K562 (cell line): ENCODE data around the gene CENPX. TPM values are rescaled to one million over a fixed set of nuclear protein-coding genes. Genes with fewer than 3 reads are reported as not detected.

Experiments used
- ATAC-seq: fragments of 200-7000 bp; cut with Tn5 transposase; 3 replicates; pipeline ENCODE4 v1.9.1; 2020; ENCODE audit warnings: moderate library complexity
- BruUV-seq: library from RNA; stranded (reverse); fragments of 400-500 nt; replicated peaks from 2 replicates; lab custom pipeline; 2021; lab: Mats Ljungman, UMichigan
- CTCF ChIA-PET: fragments of 300-600 bp; formaldehyde crosslinking; extraction: SDS; loops from one replicate; lab custom pipeline; 2021; ENCODE audit warnings: low intra/inter-chr PET ratio; lab: Yijun Ruan, JAX
- POLR2A ChIA-PET: fragments of 300-600, 350-650 bp; sonication (Branson Sonifier 250); formaldehyde crosslinking; extraction: SDS; loops from one replicate; lab custom pipeline; 2021; ENCODE audit warnings: antibody characterized with exemption, inconsistent platforms; lab: Yijun Ruan, JAX
- DNase-seq, 4 experiments: peaks; one replicate each; pipeline versions ENCODE4 v3.0.0 to v3.0.0-alpha.2; 2011 to 2018; ENCODE audit warnings: low spot score in 3 of 4, mixed read lengths in 3 of 4; ENCODE audit errors: extremely low read depth in 1 of 4
- FAIRE-seq: peaks from 2 replicates; lab custom pipeline; 2011; peaks lifted over from hg19 to GRCh38; lab: Jason Lieb, UNC
- H2AFZ ChIP-seq: 2 replicates; pipeline ENCODE4 v1.6.0; 2011; ENCODE audit warnings: low read depth, low read length, control low read depth, inconsistent platforms
- H3K27ac ChIP-seq: fragments of 200-600 bp; 3 replicates; pipeline ENCODE4 v1.8.0; 2011; ENCODE audit warnings: low read depth, mild to moderate bottlenecking, control low read depth, inconsistent platforms, low read length, moderate library complexity, mixed read lengths; ENCODE audit errors: extremely low read depth
- H3K27me3 ChIP-seq, 2 experiments: fragments of 300-600 bp in 1 of 2; 2 replicates in 1 of 2; 3 replicates in 1 of 2; pipeline versions ENCODE4 v1.6.0 to v1.8.0; 2011; ENCODE audit warnings: inconsistent platforms in 2 of 2, low read length in 2 of 2, mild to moderate bottlenecking in 1 of 2, mixed read lengths in 1 of 2, moderate library complexity in 1 of 2; ENCODE audit not compliant: control insufficient read depth in 2 of 2, insufficient read depth in 2 of 2
- H3K36me3 ChIP-seq: fragments of 300-600 bp; 3 replicates; pipeline ENCODE4 v1.8.0; 2011; ENCODE audit warnings: mild to moderate bottlenecking, low read length, inconsistent platforms; ENCODE audit not compliant: control insufficient read depth, insufficient read depth
- H3K4me1 ChIP-seq, 2 experiments: fragments of 200-600 bp in 1 of 2; replicated peaks in 1 of 2; 2 replicates in 1 of 2; 3 replicates in 1 of 2; pipeline versions ENCODE4 v1.5.1 to v1.8.0; 2011; ENCODE audit warnings: inconsistent platforms in 2 of 2, low read length in 2 of 2, mild to moderate bottlenecking in 1 of 2, mixed read lengths in 1 of 2, moderate library complexity in 1 of 2; ENCODE audit not compliant: control insufficient read depth in 2 of 2, insufficient read depth in 2 of 2
- H3K4me2 ChIP-seq: 2 replicates; pipeline ENCODE4 v1.6.1; 2011; ENCODE audit warnings: low read length, control low read depth, inconsistent platforms, mixed read lengths; ENCODE audit not compliant: insufficient read depth
- H3K4me3 ChIP-seq: fragments of 200-600 bp; sonication (generic), shearing (Covaris generic); 2 replicates; pipeline ENCODE4 v1.5.1; 2016; ENCODE audit warnings: control low read depth, inconsistent platforms
- H3K79me2 ChIP-seq: fragments of 200-600 bp; 3 replicates; pipeline ENCODE4 v1.8.0; 2011; ENCODE audit warnings: low read length, inconsistent platforms; ENCODE audit not compliant: control insufficient read depth, insufficient read depth
- H3K9ac ChIP-seq, 2 experiments: 2 replicates each; pipeline versions ENCODE4 v1.6.0 to v1.6.1; 2011; ENCODE audit warnings: low read depth in 2 of 2, low read length in 2 of 2, control low read depth in 1 of 2, inconsistent platforms in 1 of 2, mild to moderate bottlenecking in 1 of 2, mixed read lengths in 1 of 2; ENCODE audit not compliant: insufficient read depth in 1 of 2
- H3K9me1 ChIP-seq: one replicate; pipeline ENCODE4 v1.6.0; 2011; ENCODE audit warnings: inconsistent platforms, mild to moderate bottlenecking, low read length, moderate library complexity; ENCODE audit not compliant: control insufficient read depth, insufficient read depth
- H3K9me3 ChIP-seq: replicated peaks from 2 replicates; pipeline ENCODE4 v1.5.1; 2011; ENCODE audit warnings: low read depth, low read length, inconsistent platforms; ENCODE audit not compliant: control insufficient read depth, insufficient read depth
- H4K20me1 ChIP-seq: replicated peaks from 2 replicates; pipeline ENCODE4 v1.6.1; 2011; ENCODE audit warnings: low read length, inconsistent platforms, mixed read lengths; ENCODE audit not compliant: control insufficient read depth, insufficient read depth
- COPS2 ChIP-seq: fragments of 450-650 bp; conservative IDR thresholded peaks from 2 replicates; pipeline ENCODE4 v1.6.1; 2016; ENCODE audit warnings: mild to moderate bottlenecking, moderate library complexity
- ETS2 ChIP-seq: IDR thresholded peaks from 2 replicates; pipeline ENCODE4 v1.6.1; 2016; ENCODE audit warnings: borderline replicate concordance, missing genetic modification characterization, mild to moderate bottlenecking, moderate library complexity, missing compliant biosample characterization; ENCODE audit not compliant: poor library complexity, severe bottlenecking
- FOXP4 ChIP-seq: sonication (generic); formaldehyde crosslinking; IDR thresholded peaks from 2 replicates; pipeline ENCODE4 v1.8.0; 2022; ENCODE audit warnings: mild to moderate bottlenecking, missing genetic modification reagents, borderline replicate concordance
- GABPB2 ChIP-seq: fragments of 250-450 bp; sonication (Bioruptor Pico); conservative IDR thresholded peaks from 2 replicates; pipeline ENCODE4 v1.5.1; 2021; ENCODE audit warnings: mild to moderate bottlenecking
- KLF6 ChIP-seq: fragments of 250-450 bp; sonication (Bioruptor Pico); IDR thresholded peaks from 2 replicates; pipeline ENCODE4 v1.4.0; 2020; ENCODE audit warnings: mild to moderate bottlenecking, moderate library complexity, borderline replicate concordance
- NFYB ChIP-seq: IDR thresholded peaks from 2 replicates; pipeline ENCODE4 v1.6.1; 2011; ENCODE audit warnings: mild to moderate bottlenecking, moderate library complexity; ENCODE audit not compliant: insufficient read length; ENCODE audit errors: extremely low read depth
- PHF8 ChIP-seq: fragments of 200-600 bp; sonication (generic); IDR thresholded peaks from 2 replicates; pipeline ENCODE4 v1.6.1; 2012; ENCODE audit warnings: mixed run types, mild to moderate bottlenecking, inconsistent platforms, low read length, moderate library complexity, borderline replicate concordance
- POLR2A ChIP-seq: fragments of 450-650 bp; conservative IDR thresholded peaks from 2 replicates; pipeline ENCODE4 v1.6.1; 2016
- PPARD ChIP-seq: fragments of 250-450 bp; sonication (Bioruptor Pico); IDR thresholded peaks from 2 replicates; pipeline ENCODE4 v1.8.0; 2022; ENCODE audit warnings: inconsistent platforms, mild to moderate bottlenecking, moderate library complexity
- PTTG1 ChIP-seq: fragments of 450-650 bp; IDR thresholded peaks from 2 replicates; pipeline ENCODE4 v1.6.1; 2016; ENCODE audit warnings: low read depth, mild to moderate bottlenecking, missing genetic modification characterization, missing compliant biosample characterization
- RBBP5 ChIP-seq: fragments of 200-600 bp; sonication (generic); IDR thresholded peaks from 2 replicates; pipeline ENCODE4 v1.6.1; 2012; ENCODE audit warnings: borderline replicate concordance, mild to moderate bottlenecking, low read length, control low read depth, inconsistent platforms; ENCODE audit not compliant: insufficient read depth, poor library complexity, severe bottlenecking
- SLC30A9 ChIP-seq: fragments of 250-450 bp; sonication (Bioruptor Pico); IDR thresholded peaks from 2 replicates; pipeline ENCODE4 v1.8.0; 2022; ENCODE audit warnings: mild to moderate bottlenecking, moderate library complexity
- SMARCB1 ChIP-seq: IDR thresholded peaks from 2 replicates; pipeline ENCODE4 v1.6.1; 2011; ENCODE audit warnings: improper control_type of control experiment, low read depth; ENCODE audit not compliant: insufficient read length
- SMC3 ChIP-seq: conservative IDR thresholded peaks from 2 replicates; pipeline ENCODE4 v1.6.1; 2011; ENCODE audit warnings: low read depth, low read length, improper control_type of control experiment; ENCODE audit not compliant: insufficient read depth
- SREBF2 ChIP-seq: sonication (generic); formaldehyde crosslinking; IDR thresholded peaks from 2 replicates; pipeline ENCODE4 v1.4.0; 2020; ENCODE audit warnings: mild to moderate bottlenecking, missing genetic modification reagents
- SRSF3 ChIP-seq: fragments of 200-400 bp; formaldehyde crosslinking; IDR thresholded peaks from 2 replicates; pipeline ENCODE4 v1.6.1; 2016; ENCODE audit warnings: mild to moderate bottlenecking, low read length, moderate library complexity; ENCODE audit not compliant: insufficient read depth
- ZC3H11A ChIP-seq: IDR thresholded peaks from 2 replicates; pipeline ENCODE4 v1.6.1; 2012; ENCODE audit warnings: low read depth, low read length, improper control_type of control experiment
- WGBS: fragments of 100-300 bp; shearing (Covaris generic); methylation state at CpG from one replicate; pipeline ENCODE4 v1.1.6; 2016; ENCODE audit warnings: low coverage, mixed read lengths; ENCODE audit not compliant: insufficient coverage; ENCODE audit errors: missing lambda C conversion rate; 5-methylcytosine and 5-hydroxymethylcytosine counted together
- in situ Hi-C: fragments of 300-500 bp; cut with MboI; formaldehyde crosslinking; loops from 4 replicates; pipeline ENCODE4 v1.15.0; 2018; ENCODE audit warnings: inconsistent platforms, mixed read lengths
- intact Hi-C: fragments of 100-400 bp; cut with micrococcal nuclease; formaldehyde crosslinking; loops from 2 replicates; pipeline ENCODE4 v1.14.2; 2022
- polyA plus RNA-seq, 8 experiments: library from polyadenylated mRNA; depleted of rRNA in 4 of 8; stranded (reverse) in 5 of 8; unstranded in 3 of 8; fragments of >200 nt; fragmentation: Nextera tagmentation in 2 of 8; fragmentation: Illumina TruSeq in 1 of 8; extraction: Ambion mirVana in 2 of 8; extraction: Trizol in 1 of 8; gene quantifications; 2 replicates each; pipeline versions ENCODE4 v1.2.1 to v1.2.3, GENCODE V29; 2011 to 2014; ENCODE audit warnings: inconsistent platforms in 1 of 8, missing spikeins in 1 of 8
- total RNA-seq, 7 experiments: library from RNA; depleted of rRNA in 6 of 7; stranded (reverse); fragments of >200 nt in 6 of 7; fragmentation: Illumina TruSeq in 2 of 7; extraction: Trizol in 2 of 7; gene quantifications; 2 replicates each; pipeline versions ENCODE4 v1.2.1 to v1.2.3, GENCODE V29; 2011 to 2021; ENCODE audit warnings: low replicate concordance in 1 of 7
- TF ChIP-seq, protein P1 (sequence below): sonication (generic); formaldehyde crosslinking; IDR thresholded peaks from 2 replicates; pipeline ENCODE4 v1.5.0; 2020; ENCODE audit warnings: missing genetic modification reagents

CENPX gene
- total and polyA plus RNA-seq, 9 of the 15 experiments (the other 6 are each of a cell fraction or from before 2014, with no cell fraction given) = 32.7 to 352 (median 127) TPM

DNA sequence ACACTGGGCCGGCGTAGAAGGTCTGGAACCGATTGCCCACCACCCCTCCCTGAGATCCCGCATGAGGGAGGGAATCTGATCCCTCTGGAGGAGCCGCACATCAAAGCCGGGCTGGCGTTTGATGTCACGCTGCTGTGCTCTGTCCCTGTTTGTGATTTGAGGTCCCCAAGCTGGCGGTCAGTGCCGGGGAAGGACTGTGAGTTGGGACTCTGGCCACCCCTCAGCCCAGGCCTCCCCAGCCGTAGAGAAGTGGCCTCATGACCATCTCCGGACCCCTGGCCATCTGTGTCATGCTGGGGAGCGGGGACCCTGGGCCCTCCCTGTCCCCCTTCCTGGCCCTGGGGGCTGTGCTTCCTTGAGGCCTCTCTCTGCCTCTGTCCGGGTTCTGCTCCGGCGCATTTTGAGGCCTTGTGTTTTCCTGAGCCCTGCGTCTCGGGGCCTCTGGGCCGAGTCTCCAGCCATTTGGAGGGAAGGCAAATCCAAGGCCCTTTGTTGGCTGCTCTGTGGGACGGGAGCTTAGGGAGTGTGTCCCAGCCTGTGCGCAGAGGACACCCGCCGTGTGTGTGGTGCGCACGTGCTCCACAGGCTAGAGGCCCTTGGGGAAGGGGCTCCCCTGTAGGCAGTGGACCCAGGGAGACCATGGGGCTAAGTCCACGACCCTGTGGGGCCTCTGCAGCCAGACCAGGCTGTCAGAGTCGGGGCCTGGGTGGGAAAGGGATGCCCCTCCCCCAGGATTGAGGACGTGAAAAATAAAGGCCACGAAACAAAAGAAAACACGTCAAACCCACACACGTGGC is 30.2 kb downstream of the CENPX start:
- POLR2A ChIA-PET = no interaction called here
- BruUV-seq = no TSS peak
- no peak for FAIRE-seq

More for the DNA sequence above, 30.2 kb downstream of the CENPX start:
- Histone ChIP-seq H3K4me3 (no peak overlapping the region), H3K9me1 (peaks cover 3% of the 10 kb centered on the region), H3K36me3 (peaks cover 10% of the 10 kb centered on the region; the same call in 1 of the 3 replicates), H2AFZ (no peak overlapping the region), H3K9ac (peak overlapping the region in 1 of 2 experiments; percentile 58; a peak in 2 of 4 replicates), H4K20me1 (no peaks in the 10 kb centered on the region), H3K9me3 (no peaks in the 10 kb centered on the region), H3K27me3 (no peaks in the 10 kb centered on the region), H3K79me2 (no peaks in the 10 kb centered on the region), H3K4me1 (peaks cover 0 to 54% of the 10 kb centered on the region in 2 experiments; a peak in 2 of 5 replicates), H3K27ac (no peak overlapping the region), H3K4me2 (no peak overlapping the region)
- intact Hi-C loops = no loop called here
- no peak for ATAC-seq
- in situ Hi-C loops = no loop called here
- TF ChIP-seq FOXP4 (no peak), ETS2 (no peak), COPS2 (no peak), KLF6 (CRISPR knock-in tag) (no peak), POLR2A (no peak), PTTG1 (tag) (no peak), GABPB2 (CRISPR knock-in tag) (no peak), SMARCB1 (no peak), SMC3 (no peak), ZC3H11A (no peak), PHF8 (no peak), PPARD (CRISPR knock-in tag) (no peak), SREBF2 (no peak), SLC30A9 (CRISPR knock-in tag) (no peak), NFYB (no peak), RBBP5 (no peak), SRSF3 (no peak)
- TF ChIP-seq, protein P1, sequence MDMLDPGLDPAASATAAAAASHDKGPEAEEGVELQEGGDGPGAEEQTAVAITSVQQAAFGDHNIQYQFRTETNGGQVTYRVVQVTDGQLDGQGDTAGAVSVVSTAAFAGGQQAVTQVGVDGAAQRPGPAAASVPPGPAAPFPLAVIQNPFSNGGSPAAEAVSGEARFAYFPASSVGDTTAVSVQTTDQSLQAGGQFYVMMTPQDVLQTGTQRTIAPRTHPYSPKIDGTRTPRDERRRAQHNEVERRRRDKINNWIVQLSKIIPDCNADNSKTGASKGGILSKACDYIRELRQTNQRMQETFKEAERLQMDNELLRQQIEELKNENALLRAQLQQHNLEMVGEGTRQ (CRISPR knock-in tag) = no peak
- DNase-seq = no peak
- CTCF ChIA-PET = no interaction called here
- WGBS = 88% methylated on average over 23 of the region's 31 CpGs
